Nephron progenitor cell (in vitro differentiated cells): ENCODE results near the gene MGRN1.

Experiments
- DNase-seq: peaks from one replicate; pipeline ENCODE4 v3.0.0; 2021
- H3K27ac Mint-ChIP-seq: 2 replicates; pipeline ENCODE4 v1.8.0; 2021; ENCODE audit warnings: mild to moderate bottlenecking, moderate library complexity, mixed read lengths
- H3K27me3 Mint-ChIP-seq: 2 replicates; pipeline ENCODE4 v1.8.0; 2021; ENCODE audit warnings: mild to moderate bottlenecking, low read depth, mixed read lengths; ENCODE audit not compliant: poor library complexity
- H3K36me3 Mint-ChIP-seq: 2 replicates; pipeline ENCODE4 v1.8.0; 2021; ENCODE audit warnings: low read depth, mixed read lengths
- H3K4me1 Mint-ChIP-seq: 2 replicates; pipeline ENCODE4 v1.8.0; 2021; ENCODE audit warnings: mixed read lengths
- H3K4me3 Mint-ChIP-seq: 2 replicates; pipeline ENCODE4 v1.8.0; 2021; ENCODE audit warnings: mild to moderate bottlenecking, moderate library complexity, mixed read lengths
- H3K9me3 Mint-ChIP-seq: 2 replicates; pipeline ENCODE4 v1.8.0; 2021; ENCODE audit warnings: mild to moderate bottlenecking, moderate library complexity, mixed read lengths
- TF ChIP-seq, protein P1 (sequence below): fragments of 200-600 bp; sonication (generic); IDR thresholded peaks from 2 replicates; pipeline ENCODE4 v1.5.0; 2021; ENCODE audit warnings: antibody characterized with exemption

Gene MGRN1

DNA sequence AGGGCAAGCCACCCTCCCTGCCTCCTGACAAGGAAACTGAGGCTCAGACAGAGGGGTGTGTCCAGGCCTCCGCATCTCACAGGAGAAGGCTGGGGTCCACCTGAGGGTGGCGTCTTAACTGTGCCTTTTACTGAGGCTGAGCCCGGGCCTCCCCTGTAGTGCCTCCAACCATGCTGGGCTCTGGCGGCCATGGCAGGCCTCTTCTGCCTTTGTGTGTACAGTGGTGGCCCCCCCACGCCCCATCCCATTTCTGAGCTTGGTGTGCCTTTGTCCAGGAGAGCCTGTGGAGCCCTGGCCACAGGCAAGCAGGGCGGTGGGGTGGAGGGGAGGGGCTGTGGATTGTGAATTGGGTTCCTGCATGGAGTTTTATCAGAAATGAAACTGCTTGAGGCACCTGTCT lies 31.2 kb downstream of the MGRN1 start:
- Mint-ChIP-seq H3K9me3 (no peaks in the 10 kb centered on the region), H3K36me3 (peaks cover 13% of the 10 kb centered on the region), H3K4me1 (peaks cover 31% of the 10 kb centered on the region), H3K27ac (no peak overlapping the region), H3K4me3 (no peak overlapping the region), H3K27me3 (no peaks in the 10 kb centered on the region)
- no peak for DNase-seq
- TF ChIP-seq, protein P1, sequence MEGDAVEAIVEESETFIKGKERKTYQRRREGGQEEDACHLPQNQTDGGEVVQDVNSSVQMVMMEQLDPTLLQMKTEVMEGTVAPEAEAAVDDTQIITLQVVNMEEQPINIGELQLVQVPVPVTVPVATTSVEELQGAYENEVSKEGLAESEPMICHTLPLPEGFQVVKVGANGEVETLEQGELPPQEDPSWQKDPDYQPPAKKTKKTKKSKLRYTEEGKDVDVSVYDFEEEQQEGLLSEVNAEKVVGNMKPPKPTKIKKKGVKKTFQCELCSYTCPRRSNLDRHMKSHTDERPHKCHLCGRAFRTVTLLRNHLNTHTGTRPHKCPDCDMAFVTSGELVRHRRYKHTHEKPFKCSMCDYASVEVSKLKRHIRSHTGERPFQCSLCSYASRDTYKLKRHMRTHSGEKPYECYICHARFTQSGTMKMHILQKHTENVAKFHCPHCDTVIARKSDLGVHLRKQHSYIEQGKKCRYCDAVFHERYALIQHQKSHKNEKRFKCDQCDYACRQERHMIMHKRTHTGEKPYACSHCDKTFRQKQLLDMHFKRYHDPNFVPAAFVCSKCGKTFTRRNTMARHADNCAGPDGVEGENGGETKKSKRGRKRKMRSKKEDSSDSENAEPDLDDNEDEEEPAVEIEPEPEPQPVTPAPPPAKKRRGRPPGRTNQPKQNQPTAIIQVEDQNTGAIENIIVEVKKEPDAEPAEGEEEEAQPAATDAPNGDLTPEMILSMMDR, result no peak

DNA sequence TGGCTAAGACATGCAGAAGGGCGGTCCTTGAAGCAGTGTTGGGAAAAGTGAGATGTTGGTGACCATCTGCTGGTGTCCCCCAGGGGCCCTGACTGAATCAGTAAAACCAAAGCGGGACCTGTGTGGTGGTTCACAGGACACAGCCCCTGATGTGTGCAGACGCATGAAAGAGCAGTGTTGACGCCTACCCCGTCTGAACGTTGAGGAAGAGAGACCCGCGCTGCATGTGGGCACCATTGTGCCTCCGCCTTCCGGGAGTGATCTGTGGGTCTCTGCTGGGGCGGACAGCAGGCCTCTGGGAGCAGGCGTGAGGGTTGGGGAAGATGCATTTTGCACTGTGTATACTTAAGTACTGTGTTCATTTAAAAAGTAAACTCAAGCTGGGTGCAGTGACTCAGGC lies 31.6 kb downstream of the MGRN1 start:
- peaks cover 32% of the 10 kb centered on the region for H3K4me1 Mint-ChIP-seq
- TF ChIP-seq, protein P1, result no peak
- no peak for DNase-seq
- no peaks in the 10 kb centered on the region for H3K9me3 Mint-ChIP-seq
- no peaks in the 10 kb centered on the region for H3K27me3 Mint-ChIP-seq
- H3K4me3 Mint-ChIP-seq, result no peak overlapping the region
- H3K36me3 Mint-ChIP-seq, result peaks cover 13% of the 10 kb centered on the region
- no peak overlapping the region for H3K27ac Mint-ChIP-seq

DNA sequence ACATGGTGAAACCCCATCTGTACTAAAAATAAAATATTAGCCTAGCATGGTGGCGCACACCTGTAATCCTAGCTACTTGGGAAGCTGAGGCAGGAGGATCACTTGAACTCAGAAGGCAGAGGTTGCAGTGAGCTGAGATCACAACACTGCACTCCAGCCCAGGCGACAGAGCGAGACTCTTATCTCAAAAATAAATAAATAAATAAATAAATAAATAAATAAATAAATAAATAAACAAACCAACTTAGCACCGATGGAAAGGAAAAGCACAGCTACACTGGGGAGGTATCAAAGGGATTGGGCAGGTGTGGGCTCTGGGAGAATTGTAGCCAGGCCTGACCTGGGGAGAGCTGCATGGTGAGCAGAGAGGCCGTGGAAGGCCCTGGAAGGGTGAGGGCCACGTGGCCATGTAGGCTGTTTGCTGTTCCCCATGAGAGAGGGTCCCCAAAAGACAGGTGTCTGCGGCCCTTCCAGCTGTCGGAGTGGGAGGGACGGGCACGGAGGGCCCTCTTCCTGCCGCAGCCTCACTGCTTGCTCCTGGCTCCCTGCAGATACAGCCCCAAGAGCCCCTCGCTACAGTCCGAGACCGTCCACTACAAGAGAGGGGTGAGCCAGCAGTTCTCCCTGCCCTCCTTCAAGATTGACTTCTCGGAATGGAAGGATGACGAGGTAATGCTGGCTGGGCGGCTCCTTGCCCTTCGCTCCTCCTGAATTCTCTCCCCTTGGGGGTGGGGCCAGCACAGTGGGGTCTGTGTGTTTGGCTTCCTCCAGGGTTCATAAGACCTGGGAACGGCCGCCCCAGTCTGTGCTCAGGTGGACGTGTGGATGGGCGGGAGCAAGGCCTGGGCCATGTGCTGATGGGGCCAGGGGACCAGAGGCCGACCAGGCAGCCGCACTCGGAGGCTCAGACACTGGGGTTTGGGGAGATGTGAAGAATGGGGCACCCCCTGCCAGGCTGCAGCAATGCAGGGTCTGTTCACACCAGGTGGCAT lies 32.4 kb downstream of the MGRN1 start:
- peaks cover 31% of the 10 kb centered on the region for H3K4me1 Mint-ChIP-seq

DNA sequence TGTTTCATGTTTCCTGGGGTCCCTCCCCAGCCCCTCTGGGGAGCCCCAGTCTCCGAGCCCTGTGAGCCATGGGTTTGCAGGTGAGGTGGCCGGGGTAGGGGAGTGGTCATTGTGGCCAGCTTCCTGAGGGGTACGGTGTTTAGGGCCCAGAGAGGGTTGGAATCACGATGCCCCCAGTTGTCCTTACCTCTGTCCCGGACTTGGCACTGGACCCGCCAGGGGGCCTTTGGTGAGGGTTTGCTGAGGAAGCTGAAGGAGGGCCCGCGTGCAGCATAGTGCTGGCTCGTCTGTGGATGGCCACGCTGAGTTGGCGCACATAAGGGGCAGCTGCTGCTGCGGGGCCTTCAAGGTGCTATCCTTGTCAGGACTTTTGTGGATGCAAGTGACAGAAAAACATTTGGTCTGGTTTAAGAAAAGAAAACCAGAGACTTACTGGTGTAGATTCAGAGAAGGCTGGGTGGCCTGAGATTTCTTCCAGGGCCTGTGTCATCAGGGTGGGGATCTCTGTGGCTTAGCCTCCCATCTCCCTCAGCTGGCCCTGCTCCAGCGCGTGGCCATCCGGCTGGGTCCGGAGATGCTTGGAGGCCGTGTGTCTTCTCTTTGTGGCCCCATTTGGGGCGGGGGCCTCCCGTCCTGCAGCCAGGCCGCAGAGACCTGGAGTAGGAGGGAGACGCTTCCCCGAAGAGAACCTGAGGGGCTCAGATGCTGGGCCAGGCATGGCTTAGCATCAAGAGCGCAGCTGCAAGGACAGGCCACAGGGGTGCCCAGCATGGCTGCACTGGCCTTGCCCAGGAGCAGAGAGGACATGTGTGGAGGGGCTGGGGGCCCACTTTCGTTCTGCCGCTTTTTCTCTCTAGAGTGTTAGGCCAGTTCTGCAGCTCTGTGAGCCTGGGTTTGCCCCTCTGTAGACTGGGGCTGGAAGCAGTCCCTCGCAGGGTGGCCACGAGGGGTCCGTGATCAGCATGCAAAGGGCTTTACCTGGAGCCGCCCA lies 35.0 kb downstream of the MGRN1 start:
- H3K27me3 Mint-ChIP-seq, result no peaks in the 10 kb centered on the region
- H3K36me3 Mint-ChIP-seq, result peaks cover 15% of the 10 kb centered on the region
- H3K27ac Mint-ChIP-seq, result peak overlapping the region; percentile 64
- TF ChIP-seq, protein P1, result no peak
- peaks cover 30% of the 10 kb centered on the region for H3K4me1 Mint-ChIP-seq
- H3K9me3 Mint-ChIP-seq, result no peaks in the 10 kb centered on the region
- no peak overlapping the region for H3K4me3 Mint-ChIP-seq
- no peak for DNase-seq

More for the DNA sequence above, 32.4 kb downstream of the MGRN1 start:
- H3K27ac Mint-ChIP-seq, result no peak overlapping the region
- TF ChIP-seq, protein P1, result no peak
- no peak overlapping the region for H3K4me3 Mint-ChIP-seq
- no peaks in the 10 kb centered on the region for H3K27me3 Mint-ChIP-seq
- DNase-seq, result no peak
- H3K9me3 Mint-ChIP-seq, result no peaks in the 10 kb centered on the region
- H3K36me3 Mint-ChIP-seq, result peaks cover 13% of the 10 kb centered on the region

DNA sequence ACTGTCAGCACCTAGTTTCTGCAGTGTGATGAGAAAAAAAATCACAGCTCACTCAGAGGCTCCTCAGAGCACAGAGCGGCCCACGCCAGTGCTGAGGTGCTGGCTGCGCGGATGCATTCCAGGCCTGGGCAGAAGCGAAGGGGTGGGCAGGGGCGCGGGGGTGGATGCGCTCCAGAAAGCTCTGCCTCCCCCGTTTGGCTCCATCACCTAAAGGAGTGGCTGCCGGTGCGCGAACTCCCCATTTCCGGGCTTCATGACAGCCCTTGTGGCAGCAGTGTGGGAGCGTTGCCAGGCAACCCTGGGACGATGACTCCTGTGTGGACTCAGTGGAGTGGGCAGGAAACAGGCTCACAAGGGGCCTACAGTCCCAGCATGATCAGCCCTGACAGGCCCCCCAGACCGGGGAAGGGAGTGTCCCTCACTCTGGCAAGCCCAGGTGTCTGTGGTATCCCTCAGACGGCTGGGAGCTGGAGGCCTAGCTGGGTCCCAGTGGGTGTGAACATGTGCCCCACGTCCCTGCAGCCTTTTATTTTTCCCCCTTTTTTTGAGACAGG lies 35.9 kb downstream of the MGRN1 start:
- Mint-ChIP-seq H3K4me3 (no peak overlapping the region), H3K4me1 (peaks cover 30% of the 10 kb centered on the region), H3K27me3 (no peaks in the 10 kb centered on the region), H3K9me3 (no peaks in the 10 kb centered on the region), H3K36me3 (peaks cover 16% of the 10 kb centered on the region), H3K27ac (peak overlapping the region; percentile 36)
- DNase-seq, result peak; percentile 58
- TF ChIP-seq, protein P1, result no peak
